A673 (cell line): Measurements from ENCODE around the gene TRIP10. TPM values are rescaled to one million over a fixed set of nuclear protein-coding genes. Genes with fewer than 3 reads are reported as not detected.

ENCODE experiments used
- BruUV-seq: library from RNA; stranded (reverse); fragments of 400-500 nt; replicated peaks from 2 replicates; lab custom pipeline; 2021; lab: Mats Ljungman, UMichigan
- CTCF ChIA-PET: fragments of 300-600 bp; sonication (Branson Sonifier 250); formaldehyde crosslinking; loops from one replicate; lab custom pipeline; 2022; ENCODE audit warnings: antibody characterized with exemption; lab: Charles Lee
- POLR2A ChIA-PET: fragments of 300-600 bp; sonication (Branson Sonifier 250); formaldehyde crosslinking; loops from one replicate; lab custom pipeline; 2022; ENCODE audit warnings: antibody characterized with exemption; ENCODE audit not compliant: low non-redundant PET; lab: Charles Lee
- DNase-seq: peaks from one replicate; pipeline ENCODE4 v3.0.0-alpha.2; 2015; ENCODE audit warnings: low spot score
- H3K27ac ChIP-seq: fragments of 200-600 bp; sonication (generic); 2 replicates; pipeline ENCODE4 v1.5.1; 2016; ENCODE audit warnings: mixed run types, low read depth, mild to moderate bottlenecking, mixed read lengths, antibody characterized with exemption, low read length; ENCODE audit not compliant: poor library complexity, severe bottlenecking
- H3K27me3 ChIP-seq: fragments of 200-600 bp; sonication (generic); replicated peaks from 2 replicates; pipeline ENCODE4 v1.6.1; 2017; ENCODE audit warnings: mixed run types, low read depth, mild to moderate bottlenecking, mixed read lengths, antibody characterized with exemption, low read length; ENCODE audit not compliant: insufficient read depth, poor library complexity
- H3K36me3 ChIP-seq: fragments of 200-600 bp; sonication (generic); 2 replicates; pipeline ENCODE4 v1.6.1; 2016; ENCODE audit warnings: mixed run types, mild to moderate bottlenecking, mixed read lengths, antibody characterized with exemption, low read length; ENCODE audit not compliant: insufficient read depth, poor library complexity, severe bottlenecking
- H3K4me1 ChIP-seq: fragments of 200-600 bp; sonication (generic); 2 replicates; pipeline ENCODE4 v1.6.1; 2017; ENCODE audit warnings: mixed run types, mild to moderate bottlenecking, mixed read lengths, antibody characterized with exemption, low read length; ENCODE audit not compliant: insufficient read depth, poor library complexity, severe bottlenecking
- H3K4me3 ChIP-seq: fragments of 200-600 bp; sonication (generic); 2 replicates; pipeline ENCODE4 v1.5.1; 2016; ENCODE audit warnings: low read depth, mixed run types, mild to moderate bottlenecking, mixed read lengths, low read length; ENCODE audit not compliant: poor library complexity, severe bottlenecking
- H3K9me3 ChIP-seq: fragments of 200-600 bp; sonication (generic); 2 replicates; pipeline ENCODE4 v1.6.1; 2016; ENCODE audit warnings: mixed run types, low read depth, mild to moderate bottlenecking, mixed read lengths, antibody characterized with exemption, low read length; ENCODE audit not compliant: poor library complexity, severe bottlenecking
- CTCF ChIP-seq: fragments of 300-800, 200-600 bp; sonication (generic); conservative IDR thresholded peaks from 2 replicates; pipeline ENCODE4 v1.5.1; 2017; ENCODE audit warnings: low read depth, mild to moderate bottlenecking, antibody characterized with exemption, low read length, moderate library complexity, mixed read lengths
- EZH2 ChIP-seq: fragments of 200-600 bp; sonication (generic); IDR thresholded peaks from 2 replicates; pipeline ENCODE4 v1.6.1; 2017; ENCODE audit warnings: borderline replicate concordance, low read depth, mild to moderate bottlenecking, mixed read lengths, antibody characterized with exemption, low read length; ENCODE audit not compliant: poor library complexity, severe bottlenecking
- intact Hi-C: fragments of 100-400 bp; cut with micrococcal nuclease; formaldehyde crosslinking; loops from one replicate; pipeline ENCODE4 v1.10.0; 2022; ENCODE audit not compliant: unreplicated experiment
- total RNA-seq: library from RNA; stranded (reverse); gene quantifications from 2 replicates; pipeline ENCODE4 v1.2.3, GENCODE V29; 2021

TRIP10 gene
- total RNA-seq, 1 experiment from 2014 or later = 70.2 TPM

GRCh38 chr19:6779206-6779605 lies 39.7 kb downstream of the TRIP10 start:
- peak; percentile 88 for DNase-seq
- peaks cover 42% of the 10 kb centered on the region for H3K4me1 ChIP-seq
- H3K27ac ChIP-seq = peak overlapping the region; percentile 52
- no peaks in the 10 kb centered on the region for H3K9me3 ChIP-seq
- CTCF ChIA-PET = interaction anchor here (0.7 kb wide), 1 partner anchor 46 kb away, joined by 4 read pairs; no protein-coding TSS in a partner anchor
- TF ChIP-seq CTCF (no peak), EZH2 (no peak)
- peaks cover 3% of the 10 kb centered on the region for H3K36me3 ChIP-seq
- BruUV-seq = no TSS peak
- no peak overlapping the region for H3K4me3 ChIP-seq
- intact Hi-C loops = no loop called here
- POLR2A ChIA-PET = no interaction called here
- no peaks in the 10 kb centered on the region for H3K27me3 ChIP-seq

- ChIA-PET CTCF (no interaction called here), POLR2A (no interaction called here)
- no peak for TF ChIP-seq CTCF
- no peak for TF ChIP-seq EZH2
- peaks cover 25% of the 10 kb centered on the region for H3K4me1 ChIP-seq
- H3K9me3 ChIP-seq = no peaks in the 10 kb centered on the region
- no peak for DNase-seq
- BruUV-seq = no TSS peak
- no peak overlapping the region for H3K4me3 ChIP-seq
- no peaks in the 10 kb centered on the region for H3K36me3 ChIP-seq
- no peaks in the 10 kb centered on the region for H3K27me3 ChIP-seq
- intact Hi-C loops = no loop called here
- no peak overlapping the region for H3K27ac ChIP-seq
Observed at GRCh38 chr19:6787393-6787792, 47.9 kb downstream of the TRIP10 start.

GRCh38 chr19:6788896-6789295 lies 49.4 kb downstream of the TRIP10 start:
- DNase-seq = no peak
- ChIA-PET POLR2A (no interaction called here), CTCF (no interaction called here)
- peaks cover 5% of the 10 kb centered on the region for H3K36me3 ChIP-seq
- no peaks in the 10 kb centered on the region for H3K27me3 ChIP-seq
- no peak overlapping the region for H3K27ac ChIP-seq
- TF ChIP-seq EZH2 (no peak), CTCF (no peak)
- no TSS peak for BruUV-seq
- no peaks in the 10 kb centered on the region for H3K9me3 ChIP-seq
- peaks cover 22% of the 10 kb centered on the region for H3K4me1 ChIP-seq
- intact Hi-C loops = no loop called here
- no peak overlapping the region for H3K4me3 ChIP-seq
